Measurements from ENCODE around the gene MAGI2.

Gene MAGI2

GRCh38 chr7:77995717-77996116, 1457.8 kb downstream of the MAGI2 start:
- no peak for TF ChIP-seq CTCF (IDR thresholded peaks at IDR 0.05; ENCODE audit: insufficient read depth, low read length, poor library complexity, severe bottlenecking)
- TF ChIP-seq EZH2phosphoT487 (conservative IDR thresholded peaks at IDR 0.05; ENCODE audit: low read length) = no peak
- Histone ChIP-seq H3K4me3 (ENCODE audit: insufficient read depth, low read length, poor library complexity, severe bottlenecking) (no peak overlapping the region), H3K36me3 (ENCODE audit: low read length) (no peaks in the 10 kb centered on the region), H3K27me3 (ENCODE audit: low read length) (no peaks in the 10 kb centered on the region), H3K27ac (ENCODE audit: low read depth, low read length) (no peak overlapping the region), H4K20me1 (ENCODE audit: low read depth, low read length) (no peaks in the 10 kb centered on the region), H3K79me2 (ENCODE audit: insufficient read depth, low read length) (no peaks in the 10 kb centered on the region), H3K9me2 (replicated peaks; ENCODE audit: insufficient read depth, low read length) (no peaks in the 10 kb centered on the region), H3K4me2 (ENCODE audit: low read depth, low read length, poor library complexity, severe bottlenecking) (no peak overlapping the region), H2AFZ (ENCODE audit: low read depth, low read length, severe bottlenecking) (no peak overlapping the region), H3K9ac (ENCODE audit: low read length) (no peak overlapping the region), H3F3A (ENCODE audit: insufficient read depth) (no peaks in the 10 kb centered on the region), H3K9me3 (ENCODE audit: insufficient read depth, low read length) (no peaks in the 10 kb centered on the region; the same call in 1 of the 2 replicates)

GRCh38 chr7:77993838-77994237, 1459.6 kb downstream of the MAGI2 start:
- H3K79me2 ChIP-seq (ENCODE audit: insufficient read depth, low read length) = no peaks in the 10 kb centered on the region
- H3K36me3 ChIP-seq (ENCODE audit: low read length) = no peaks in the 10 kb centered on the region
- no peaks in the 10 kb centered on the region for H3F3A ChIP-seq (ENCODE audit: insufficient read depth)
- no peak overlapping the region for H2AFZ ChIP-seq (ENCODE audit: low read depth, low read length, severe bottlenecking)
- H3K4me3 ChIP-seq (ENCODE audit: insufficient read depth, low read length, poor library complexity, severe bottlenecking) = no peak overlapping the region
- no peak overlapping the region for H3K27ac ChIP-seq (ENCODE audit: low read depth, low read length)
- no peak overlapping the region for H3K9ac ChIP-seq (ENCODE audit: low read length)
- H4K20me1 ChIP-seq (ENCODE audit: low read depth, low read length) = no peaks in the 10 kb centered on the region
- no peaks in the 10 kb centered on the region; the same call in 1 of the 2 replicates for H3K9me3 ChIP-seq (ENCODE audit: insufficient read depth, low read length)
- no peaks in the 10 kb centered on the region for H3K27me3 ChIP-seq (ENCODE audit: low read length)
- TF ChIP-seq CTCF (IDR thresholded peaks at IDR 0.05; ENCODE audit: insufficient read depth, low read length, poor library complexity, severe bottlenecking) (no peak), EZH2phosphoT487 (conservative IDR thresholded peaks at IDR 0.05; ENCODE audit: low read length) (no peak)
- H3K4me2 ChIP-seq (ENCODE audit: low read depth, low read length, poor library complexity, severe bottlenecking) = no peak overlapping the region
- no peaks in the 10 kb centered on the region for H3K9me2 ChIP-seq (replicated peaks; ENCODE audit: insufficient read depth, low read length)

- Histone ChIP-seq H3K4me2 (ENCODE audit: low read depth, low read length, poor library complexity, severe bottlenecking) (no peak overlapping the region), H3F3A (ENCODE audit: insufficient read depth) (no peaks in the 10 kb centered on the region), H3K9me3 (ENCODE audit: insufficient read depth, low read length) (no peaks in the 10 kb centered on the region), H3K27ac (ENCODE audit: low read depth, low read length) (no peak overlapping the region), H3K27me3 (ENCODE audit: low read length) (no peaks in the 10 kb centered on the region), H4K20me1 (ENCODE audit: low read depth, low read length) (no peaks in the 10 kb centered on the region), H3K9ac (ENCODE audit: low read length) (no peak overlapping the region), H3K9me2 (replicated peaks; ENCODE audit: insufficient read depth, low read length) (no peaks in the 10 kb centered on the region), H3K79me2 (ENCODE audit: insufficient read depth, low read length) (no peaks in the 10 kb centered on the region), H2AFZ (ENCODE audit: low read depth, low read length, severe bottlenecking) (no peak overlapping the region), H3K36me3 (ENCODE audit: low read length) (no peaks in the 10 kb centered on the region), H3K4me3 (ENCODE audit: insufficient read depth, low read length, poor library complexity, severe bottlenecking) (no peak overlapping the region)
- TF ChIP-seq CTCF (IDR thresholded peaks at IDR 0.05; ENCODE audit: insufficient read depth, low read length, poor library complexity, severe bottlenecking) (no peak), EZH2phosphoT487 (conservative IDR thresholded peaks at IDR 0.05; ENCODE audit: low read length) (no peak)
These were observed 1461.8 kb downstream of the MAGI2 start for GRCh38 chr7:77991656-77992055.
